T-helper 17 cell (primary cell): ENCODE measurements around the gene FMNL2. TPM values are rescaled to one million over a fixed set of nuclear protein-coding genes. Genes with fewer than 3 reads are reported as not detected.

Experiments used
- ATAC-seq: fragments of 150-1000 bp; cut with Tn5 transposase; 2 replicates; pipeline ENCODE4 v1.10.0; 2021; ENCODE audit warnings: mild to moderate bottlenecking, moderate library complexity
- DNase-seq, 3 donors: peaks; one replicate each; pipeline versions ENCODE4 v3.0.0 to v3.0.0-alpha.2; 2020 to 2021
- H3K9me3 ChIP-seq: one replicate; pipeline ENCODE4 v1.7.0; 2013; ENCODE audit warnings: low read length, mild to moderate bottlenecking; ENCODE audit not compliant: control insufficient read depth, poor library complexity, severe bottlenecking
- H3K27ac Mint-ChIP-seq: one replicate; pipeline ENCODE4 v1.8.0; 2022; ENCODE audit warnings: mild to moderate bottlenecking, moderate library complexity, mixed read lengths
- H3K27me3 Mint-ChIP-seq: one replicate; pipeline ENCODE4 v1.8.0; 2022; ENCODE audit warnings: mixed read lengths
- H3K36me3 Mint-ChIP-seq: one replicate; pipeline ENCODE4 v1.8.0; 2022; ENCODE audit warnings: low read depth, mixed read lengths
- H3K4me1 Mint-ChIP-seq: one replicate; pipeline ENCODE4 v1.8.0; 2022; ENCODE audit warnings: mild to moderate bottlenecking, mixed read lengths
- H3K4me3 Mint-ChIP-seq: one replicate; pipeline ENCODE4 v1.8.0; 2022; ENCODE audit warnings: mild to moderate bottlenecking, moderate library complexity, mixed read lengths
- total RNA-seq, 4 donors: library from RNA in 2 of 4; stranded (reverse) in 2 of 4; gene quantifications; one replicate each; pipeline ENCODE4 v1.2.3 and lab custom pipeline; 2022 to 2026

Gene FMNL2
- total RNA-seq, 2 donors from 2014 or later: 0.34 to 0.40 TPM

DNA sequence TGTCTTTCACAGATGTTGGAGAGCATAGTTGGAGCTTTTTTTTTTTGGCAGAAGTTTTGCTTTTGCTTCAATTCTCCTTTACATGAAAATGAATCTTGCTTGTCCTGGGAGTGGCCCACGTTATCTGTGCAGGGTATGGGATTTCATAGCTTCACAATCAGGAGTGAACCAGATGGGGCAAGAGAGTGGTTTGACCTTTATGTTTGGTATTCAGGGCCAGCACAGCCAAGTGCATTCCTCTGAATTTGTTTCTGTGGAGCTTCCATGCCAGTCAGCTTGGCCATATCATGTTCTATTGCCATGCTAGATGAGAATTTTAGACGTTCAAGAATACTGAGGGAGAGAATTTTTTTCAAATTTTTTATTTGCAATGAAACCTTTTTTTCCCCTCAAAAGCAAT, 265.7 kb downstream of the FMNL2 start:
- H3K4me3 Mint-ChIP-seq: no peak overlapping the region
- no peaks in the 10 kb centered on the region for H3K9me3 ChIP-seq
- no peak overlapping the region for H3K27ac Mint-ChIP-seq
- ATAC-seq (no peak), DNase-seq (no peak)
- peaks cover 2% of the 10 kb centered on the region for H3K4me1 Mint-ChIP-seq
- H3K27me3 Mint-ChIP-seq: peaks cover 12% of the 10 kb centered on the region
- H3K36me3 Mint-ChIP-seq: no peaks in the 10 kb centered on the region

DNA sequence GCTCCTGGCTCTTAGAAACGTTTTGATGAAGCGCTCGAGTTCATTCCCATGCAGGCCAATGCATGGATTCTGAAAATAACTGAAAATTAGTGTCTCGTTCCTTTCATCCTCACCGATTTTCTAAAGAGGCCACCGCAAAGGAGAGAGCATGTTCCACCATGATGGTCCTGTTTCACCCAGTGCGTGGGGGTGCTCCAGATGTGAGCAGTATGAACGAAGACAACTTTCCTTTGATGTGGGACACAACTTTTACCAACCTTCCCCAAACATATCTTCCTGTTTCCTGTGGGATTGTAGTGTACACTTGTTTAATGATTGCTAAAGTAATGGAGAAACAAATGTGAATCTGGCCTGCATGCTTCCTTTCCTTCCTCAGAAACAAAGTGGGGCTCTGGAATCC, 267.8 kb downstream of the FMNL2 start:
- ATAC-seq (no peak), DNase-seq (no peak)
- H3K4me1 Mint-ChIP-seq: peaks cover 2% of the 10 kb centered on the region
- H3K27ac Mint-ChIP-seq: no peak overlapping the region
- H3K27me3 Mint-ChIP-seq: peaks cover 12% of the 10 kb centered on the region
- H3K36me3 Mint-ChIP-seq: no peaks in the 10 kb centered on the region
- H3K4me3 Mint-ChIP-seq: no peak overlapping the region
- H3K9me3 ChIP-seq: no peaks in the 10 kb centered on the region

DNA sequence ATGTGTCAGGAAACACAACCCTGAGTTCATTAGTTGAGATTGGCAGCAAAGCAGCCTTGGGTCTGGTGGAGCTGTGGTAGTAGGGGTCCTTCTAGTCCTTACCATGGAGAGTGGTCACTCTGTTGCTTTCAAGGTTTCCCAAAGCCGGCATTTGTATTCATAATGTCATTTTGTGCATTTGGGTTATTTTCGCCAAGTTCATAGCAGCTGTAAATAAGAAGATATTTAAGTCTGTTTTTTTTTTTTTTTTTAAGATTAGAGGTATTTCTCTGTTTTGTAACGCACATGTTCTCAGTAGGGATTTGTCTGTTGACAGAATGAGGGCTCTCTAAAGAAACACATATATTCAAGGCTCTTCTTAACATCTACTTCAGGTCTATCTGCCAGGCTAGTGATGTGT, 268.2 kb downstream of the FMNL2 start:
- H3K4me1 Mint-ChIP-seq: peaks cover 2% of the 10 kb centered on the region
- no peaks in the 10 kb centered on the region for H3K36me3 Mint-ChIP-seq
- no peak overlapping the region for H3K27ac Mint-ChIP-seq
- H3K27me3 Mint-ChIP-seq: peaks cover 12% of the 10 kb centered on the region
- ATAC-seq (no peak), DNase-seq (no peak)
- no peaks in the 10 kb centered on the region for H3K9me3 ChIP-seq
- H3K4me3 Mint-ChIP-seq: no peak overlapping the region

DNA sequence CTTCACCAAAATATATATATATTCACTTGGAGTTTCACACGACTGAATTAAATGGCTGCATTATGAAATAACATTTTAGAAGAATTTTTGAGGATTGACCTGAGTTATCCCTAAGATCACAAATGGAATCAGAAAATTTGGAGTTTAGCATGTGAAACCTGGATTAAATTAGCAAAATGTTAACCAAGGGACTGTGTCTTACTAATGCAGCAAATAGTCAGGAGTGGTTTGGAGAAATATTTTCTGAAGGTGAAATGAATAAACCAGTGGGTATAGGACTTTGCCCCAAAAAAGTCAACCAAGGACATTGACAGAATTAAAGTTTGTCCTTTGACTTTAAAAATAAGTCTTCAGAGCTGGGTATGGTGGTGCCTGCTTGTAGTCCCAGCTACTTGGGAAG, 271.1 kb downstream of the FMNL2 start:
- no peak overlapping the region for H3K27ac Mint-ChIP-seq
- no peaks in the 10 kb centered on the region for H3K36me3 Mint-ChIP-seq
- peaks cover 17% of the 10 kb centered on the region for H3K27me3 Mint-ChIP-seq
- no peaks in the 10 kb centered on the region for H3K9me3 ChIP-seq
- ATAC-seq: no peak
- no peak for DNase-seq
- H3K4me3 Mint-ChIP-seq: no peak overlapping the region
- peaks cover 2% of the 10 kb centered on the region for H3K4me1 Mint-ChIP-seq

DNA sequence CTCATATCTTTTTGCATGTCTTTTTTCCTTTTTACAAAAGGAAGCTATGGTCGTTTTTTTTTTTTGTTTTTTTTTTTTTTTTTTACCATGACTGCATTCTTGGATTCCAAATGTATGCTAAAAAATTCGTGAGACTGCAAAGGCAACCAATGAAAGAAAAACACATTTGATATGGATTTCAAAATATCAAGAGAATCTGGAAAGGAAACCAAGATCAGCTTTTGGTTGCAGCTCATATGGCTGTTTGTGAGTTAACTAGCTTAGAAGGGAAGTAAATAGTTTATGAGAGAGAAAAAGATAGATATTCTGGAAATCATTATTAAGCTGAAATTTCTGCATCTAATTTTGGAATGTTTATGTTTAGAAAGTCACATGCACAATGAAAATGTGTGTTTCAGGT, 272.0 kb downstream of the FMNL2 start:
- ATAC-seq: no peak
- H3K9me3 ChIP-seq: no peaks in the 10 kb centered on the region
- H3K36me3 Mint-ChIP-seq: no peaks in the 10 kb centered on the region
- no peak overlapping the region for H3K27ac Mint-ChIP-seq
- no peak overlapping the region for H3K4me3 Mint-ChIP-seq
- H3K4me1 Mint-ChIP-seq: peaks cover 6% of the 10 kb centered on the region
- no peak for DNase-seq
- H3K27me3 Mint-ChIP-seq: peaks cover 17% of the 10 kb centered on the region

DNA sequence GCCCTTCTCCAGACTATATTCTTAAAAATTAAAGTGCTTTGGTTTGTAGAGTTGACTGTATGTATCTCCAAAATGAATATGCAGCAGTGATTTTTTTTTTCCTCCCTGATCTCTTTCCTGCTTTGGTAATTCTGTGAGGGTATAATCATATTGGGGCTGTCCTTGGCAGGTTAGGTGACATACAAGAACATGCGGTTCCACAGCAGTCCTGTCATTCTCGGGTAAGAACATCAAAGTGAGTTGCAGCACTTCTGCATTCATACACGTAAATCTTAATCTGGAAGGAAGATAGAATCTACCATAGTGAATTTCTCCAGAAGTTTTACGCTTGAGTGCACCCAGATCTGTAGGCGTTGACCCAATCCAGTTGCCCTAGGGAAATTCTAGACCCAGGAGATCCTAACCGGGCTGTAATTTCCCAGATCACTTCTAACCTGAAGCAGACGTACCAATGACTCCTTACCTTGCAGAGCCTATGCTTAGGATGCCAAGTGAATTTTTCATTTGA, 272.9 kb downstream of the FMNL2 start:
- peaks cover 15% of the 10 kb centered on the region for H3K27me3 Mint-ChIP-seq
- no peak overlapping the region for H3K4me3 Mint-ChIP-seq
- ATAC-seq: no peak
- no peak for DNase-seq
- H3K27ac Mint-ChIP-seq: no peak overlapping the region
- H3K9me3 ChIP-seq: no peaks in the 10 kb centered on the region
- no peaks in the 10 kb centered on the region for H3K36me3 Mint-ChIP-seq
- peaks cover 8% of the 10 kb centered on the region for H3K4me1 Mint-ChIP-seq

DNA sequence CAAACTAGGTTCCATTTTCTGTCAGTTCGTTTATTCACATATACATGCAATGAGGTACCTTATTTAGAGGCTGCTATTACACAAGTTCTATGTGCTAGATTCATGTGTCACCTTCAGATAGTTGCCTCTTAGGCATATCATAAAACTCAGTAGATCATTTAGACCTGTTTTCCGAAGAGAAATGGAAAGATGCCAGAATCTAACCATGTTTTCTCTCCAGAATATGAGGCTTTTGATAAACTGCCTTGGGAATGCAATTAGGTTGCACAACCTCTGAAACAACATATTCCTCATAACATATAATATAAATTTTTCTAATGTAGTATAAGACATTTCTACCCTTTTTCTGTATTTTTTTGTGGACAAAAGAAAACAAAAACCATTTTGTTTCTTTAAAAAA, 274.2 kb downstream of the FMNL2 start:
- Mint-ChIP-seq H3K4me1 (peaks cover 10% of the 10 kb centered on the region), H3K36me3 (no peaks in the 10 kb centered on the region), H3K27ac (no peak overlapping the region), H3K4me3 (no peak overlapping the region), H3K27me3 (peaks cover 11% of the 10 kb centered on the region)
- ATAC-seq: no peak
- H3K9me3 ChIP-seq: no peaks in the 10 kb centered on the region
- no peak for DNase-seq

DNA sequence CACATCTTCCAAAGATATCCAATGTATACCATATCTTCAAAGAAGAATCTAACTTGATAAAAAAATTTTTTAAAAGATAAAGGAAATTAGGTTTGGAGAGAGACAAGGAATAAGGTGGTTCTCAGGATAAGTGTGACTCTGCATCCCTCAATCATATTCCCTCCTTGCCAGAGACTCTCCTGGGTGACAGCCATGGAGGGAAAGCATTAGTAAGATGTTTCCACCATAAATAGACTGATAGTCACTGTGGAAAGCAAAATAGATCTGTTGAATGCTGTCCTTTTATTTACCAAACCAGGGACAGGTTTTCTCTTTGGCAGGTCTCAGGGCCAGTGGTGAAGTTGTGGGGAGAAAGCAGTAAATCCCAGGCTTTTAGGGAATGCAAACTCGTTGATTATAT, 274.7 kb downstream of the FMNL2 start:
- H3K4me3 Mint-ChIP-seq: no peak overlapping the region

DNA sequence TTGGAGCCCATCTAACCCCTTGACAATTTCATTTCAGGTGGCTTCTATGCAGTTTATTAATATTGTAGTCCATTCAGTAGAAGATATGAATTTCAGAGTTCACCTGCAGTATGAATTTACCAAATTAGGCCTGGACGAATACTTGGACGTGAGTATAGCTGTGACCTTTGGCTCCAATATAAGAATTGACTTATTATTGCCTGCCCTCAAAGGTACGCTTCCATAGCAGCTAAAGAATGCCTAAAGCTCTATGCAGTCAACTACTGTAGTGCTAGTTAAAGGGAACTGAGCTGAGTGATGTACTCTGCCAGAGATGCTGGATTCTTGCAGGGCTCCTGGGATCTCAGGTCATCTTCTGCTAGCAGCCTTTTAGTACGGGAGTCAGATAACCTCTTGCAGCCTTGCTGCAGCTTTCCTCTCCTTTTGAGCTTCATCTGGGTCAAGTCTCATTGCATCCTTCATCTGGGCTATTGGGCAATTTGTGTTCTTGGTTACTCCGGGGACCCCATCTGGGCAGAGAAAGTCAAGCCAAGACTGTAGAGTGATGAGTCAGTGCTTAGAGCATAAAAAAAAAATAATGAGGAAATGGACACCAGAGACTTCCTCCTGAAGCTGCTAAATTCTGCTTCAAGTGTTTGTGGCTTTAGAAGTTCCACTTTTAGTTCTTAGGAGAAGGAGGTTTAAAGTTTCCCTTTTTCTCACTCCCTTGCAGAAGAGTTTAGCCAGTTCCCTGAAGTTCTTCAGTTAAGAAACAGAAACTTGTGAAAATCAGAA, 276.7 kb downstream of the FMNL2 start:
- Mint-ChIP-seq H3K36me3 (no peaks in the 10 kb centered on the region), H3K27ac (no peak overlapping the region), H3K27me3 (peaks cover 11% of the 10 kb centered on the region), H3K4me1 (peaks cover 10% of the 10 kb centered on the region), H3K4me3 (no peak overlapping the region)
- H3K9me3 ChIP-seq: no peaks in the 10 kb centered on the region
- DNase-seq (no peak), ATAC-seq (peak; percentile 67)

More for the DNA sequence above, 274.7 kb downstream of the FMNL2 start:
- no peaks in the 10 kb centered on the region for H3K9me3 ChIP-seq
- peaks cover 9% of the 10 kb centered on the region for H3K27me3 Mint-ChIP-seq
- no peak for ATAC-seq
- peaks cover 10% of the 10 kb centered on the region for H3K4me1 Mint-ChIP-seq
- H3K27ac Mint-ChIP-seq: no peak overlapping the region
- H3K36me3 Mint-ChIP-seq: no peaks in the 10 kb centered on the region
- no peak for DNase-seq

DNA sequence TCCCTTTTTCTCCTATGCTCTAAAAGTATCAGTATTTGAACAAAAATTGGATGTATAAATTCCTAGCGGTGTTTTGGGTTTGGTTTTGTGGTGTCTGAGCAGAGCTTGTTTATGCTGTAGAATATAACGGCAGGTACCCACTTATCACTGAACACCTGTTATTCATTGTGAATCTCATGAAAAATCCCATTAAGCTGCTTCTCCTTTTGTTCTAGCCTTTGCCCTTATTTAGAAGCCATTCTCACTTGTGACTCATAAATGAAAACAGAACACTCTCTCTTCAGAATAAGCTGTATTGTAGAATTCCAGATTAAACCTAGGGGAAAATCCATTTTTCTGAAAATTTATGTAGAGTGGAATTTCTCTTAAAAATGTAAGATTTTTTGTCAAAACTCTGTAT, 278.3 kb downstream of the FMNL2 start:
- Mint-ChIP-seq H3K4me3 (no peak overlapping the region), H3K4me1 (peaks cover 10% of the 10 kb centered on the region)

DNA sequence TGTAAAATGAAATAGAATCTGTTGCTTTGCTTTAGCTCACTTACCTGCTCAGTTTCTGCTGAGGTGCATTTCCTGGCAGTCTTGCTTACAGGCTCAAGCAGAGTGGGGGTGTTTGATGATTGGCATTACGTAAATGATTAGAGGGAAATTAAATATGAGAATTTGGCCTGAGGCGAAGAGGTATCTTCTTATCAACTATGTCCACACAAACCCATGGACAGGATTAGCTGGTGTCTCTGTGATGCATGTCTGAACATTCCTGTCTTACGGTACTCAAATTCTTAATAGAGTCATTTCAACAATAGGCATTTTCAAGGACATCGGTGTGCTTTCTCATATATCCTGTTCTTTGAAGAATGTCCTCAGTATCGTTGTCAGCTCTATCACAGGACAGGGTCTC, 280.2 kb downstream of the FMNL2 start:
- Mint-ChIP-seq H3K27me3 (peaks cover 11% of the 10 kb centered on the region), H3K36me3 (no peaks in the 10 kb centered on the region), H3K27ac (peak overlapping the region; percentile 9), H3K4me1 (peaks cover 10% of the 10 kb centered on the region), H3K4me3 (no peak overlapping the region)
- no peak for ATAC-seq
- H3K9me3 ChIP-seq: no peaks in the 10 kb centered on the region
- DNase-seq: no peak

More for the DNA sequence above, 278.3 kb downstream of the FMNL2 start:
- Mint-ChIP-seq H3K27ac (no peak overlapping the region), H3K36me3 (no peaks in the 10 kb centered on the region), H3K27me3 (peaks cover 11% of the 10 kb centered on the region)
- no peak for DNase-seq
- H3K9me3 ChIP-seq: no peaks in the 10 kb centered on the region
- no peak for ATAC-seq

DNA sequence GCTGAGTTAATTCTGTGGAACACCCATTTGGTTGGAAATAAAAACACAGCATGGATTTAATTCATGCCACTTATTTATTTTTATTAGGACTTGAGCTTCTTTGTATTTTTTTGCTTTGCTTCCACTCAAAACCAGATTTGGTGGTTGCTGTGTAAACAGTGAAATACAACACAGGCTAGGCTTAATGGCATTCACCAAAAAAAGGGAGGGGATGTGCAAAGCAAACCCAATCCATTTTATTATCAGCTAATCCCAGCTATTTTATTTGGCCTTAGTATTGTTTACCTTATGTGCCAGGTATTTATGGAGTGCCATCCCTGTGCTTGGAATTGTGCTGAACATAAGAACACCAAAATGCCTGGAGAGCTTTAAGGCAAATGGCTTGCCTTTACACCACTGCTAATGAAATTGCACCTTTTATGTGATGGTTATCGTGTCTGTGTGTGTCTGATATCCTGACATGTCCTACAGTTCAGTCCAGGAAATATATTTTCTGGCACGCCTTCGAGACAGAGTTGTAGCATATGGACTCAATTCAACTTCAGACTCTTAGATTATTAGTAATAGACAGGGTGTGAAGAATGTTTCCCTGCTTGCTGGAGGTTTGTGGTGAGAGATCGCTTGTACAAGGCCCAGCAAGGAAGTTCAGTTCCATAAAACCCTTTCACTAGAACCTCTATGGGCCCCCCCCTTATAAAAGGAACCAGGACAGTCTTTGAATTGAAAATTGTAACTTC, 282.6 kb downstream of the FMNL2 start:
- no peak overlapping the region for H3K27ac Mint-ChIP-seq
- ATAC-seq (no peak), DNase-seq (no peak)
- no peaks in the 10 kb centered on the region for H3K9me3 ChIP-seq
- H3K36me3 Mint-ChIP-seq: no peaks in the 10 kb centered on the region
- H3K27me3 Mint-ChIP-seq: peaks cover 30% of the 10 kb centered on the region
- peaks cover 4% of the 10 kb centered on the region for H3K4me1 Mint-ChIP-seq
- no peak overlapping the region for H3K4me3 Mint-ChIP-seq

DNA sequence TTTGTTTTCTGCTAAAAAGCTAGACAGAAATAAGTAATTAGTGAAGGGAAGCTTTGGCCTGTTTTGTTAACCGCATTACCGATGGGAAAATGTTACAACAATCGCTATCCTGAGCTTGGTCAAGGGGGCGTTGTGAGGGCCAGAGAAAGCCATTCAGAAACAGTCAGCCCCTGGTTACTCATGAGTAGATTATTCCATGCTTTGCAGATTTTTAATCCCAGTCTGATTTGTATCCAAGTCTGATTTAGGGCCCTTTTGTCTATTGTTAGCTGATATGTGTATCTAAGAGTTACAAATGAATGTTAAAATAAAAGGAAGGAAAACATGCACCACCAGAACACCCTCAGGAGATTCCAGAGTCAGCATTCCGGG, 283.2 kb downstream of the FMNL2 start:
- H3K4me3 Mint-ChIP-seq: no peak overlapping the region
- ATAC-seq (no peak), DNase-seq (no peak)
- H3K4me1 Mint-ChIP-seq: peaks cover 1% of the 10 kb centered on the region
- no peaks in the 10 kb centered on the region for H3K36me3 Mint-ChIP-seq
- peaks cover 35% of the 10 kb centered on the region for H3K27me3 Mint-ChIP-seq
- H3K9me3 ChIP-seq: no peaks in the 10 kb centered on the region
- no peak overlapping the region for H3K27ac Mint-ChIP-seq
